HuH-7.5 (cell line): ENCODE results near the gene RPS6KL1.

Experiments used
- DNase-seq: peaks from one replicate; pipeline ENCODE4 v3.0.0; 2011; ENCODE audit warnings: low spot score

The RPS6KL1 gene, protein sequence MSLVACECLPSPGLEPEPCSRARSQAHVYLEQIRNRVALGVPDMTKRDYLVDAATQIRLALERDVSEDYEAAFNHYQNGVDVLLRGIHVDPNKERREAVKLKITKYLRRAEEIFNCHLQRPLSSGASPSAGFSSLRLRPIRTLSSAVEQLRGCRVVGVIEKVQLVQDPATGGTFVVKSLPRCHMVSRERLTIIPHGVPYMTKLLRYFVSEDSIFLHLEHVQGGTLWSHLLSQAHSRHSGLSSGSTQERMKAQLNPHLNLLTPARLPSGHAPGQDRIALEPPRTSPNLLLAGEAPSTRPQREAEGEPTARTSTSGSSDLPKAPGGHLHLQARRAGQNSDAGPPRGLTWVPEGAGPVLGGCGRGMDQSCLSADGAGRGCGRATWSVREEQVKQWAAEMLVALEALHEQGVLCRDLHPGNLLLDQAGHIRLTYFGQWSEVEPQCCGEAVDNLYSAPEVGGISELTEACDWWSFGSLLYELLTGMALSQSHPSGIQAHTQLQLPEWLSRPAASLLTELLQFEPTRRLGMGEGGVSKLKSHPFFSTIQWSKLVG

DNA sequence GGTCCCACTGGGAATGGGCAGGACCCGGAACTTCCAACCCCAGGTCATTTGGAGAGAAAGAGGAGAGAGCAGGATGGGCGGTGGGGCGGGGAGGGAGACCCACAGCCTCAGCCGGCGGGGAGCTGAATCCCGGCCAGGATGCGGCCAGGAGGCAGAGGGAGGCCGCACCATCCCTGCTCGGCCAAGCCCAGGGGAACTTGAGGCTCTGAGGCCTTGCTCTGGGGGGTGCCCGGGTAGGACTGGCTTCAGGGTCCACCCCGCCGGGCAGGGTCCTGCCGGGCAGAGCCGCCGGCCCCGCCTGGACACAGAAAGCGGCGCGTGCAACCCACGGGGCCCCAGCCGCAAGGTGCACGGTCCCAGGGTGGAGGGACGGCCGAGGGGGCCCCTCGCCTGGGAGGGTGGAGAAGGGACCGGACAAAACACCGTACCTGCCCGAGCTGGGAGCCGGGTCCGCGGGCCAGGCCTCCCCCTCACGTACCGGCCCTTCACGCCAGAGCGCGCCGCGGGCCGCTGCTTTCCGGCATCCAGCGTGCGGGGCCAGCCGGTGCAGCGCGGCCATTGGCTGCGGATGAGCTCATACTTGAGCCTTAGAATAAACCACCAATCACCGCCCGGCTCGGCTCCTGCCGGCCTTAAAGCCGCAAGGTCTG, at the start of gene RPS6KL1:
Gene RPS6KL1 (minus strand): TSS at position 509 of the 650 bp plus-strand sequence. CDS start 1,719 bp downstream, outside the sequence.
- peak; percentile 97 for DNase-seq

DNA sequence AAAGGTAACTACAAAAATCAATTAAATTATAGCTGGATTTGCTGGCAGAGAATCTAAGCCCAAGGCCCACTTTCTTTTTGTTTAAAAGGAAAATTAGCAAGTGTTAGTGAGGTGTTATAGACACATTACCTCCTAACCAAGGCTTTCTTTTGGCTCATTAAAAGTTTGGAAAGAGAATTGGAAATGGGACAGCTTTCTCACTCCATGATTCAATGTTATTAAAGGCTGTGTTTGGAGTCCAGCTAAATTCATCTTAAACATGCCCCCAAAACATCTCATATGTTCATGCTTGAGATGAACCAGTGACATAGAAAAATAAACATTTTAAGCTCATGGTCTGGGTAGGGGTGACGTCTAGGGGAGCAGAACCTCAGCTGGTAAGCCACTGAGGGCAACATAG, 45.8 kb upstream of the RPS6KL1 start:
- DNase-seq: no peak

DNA sequence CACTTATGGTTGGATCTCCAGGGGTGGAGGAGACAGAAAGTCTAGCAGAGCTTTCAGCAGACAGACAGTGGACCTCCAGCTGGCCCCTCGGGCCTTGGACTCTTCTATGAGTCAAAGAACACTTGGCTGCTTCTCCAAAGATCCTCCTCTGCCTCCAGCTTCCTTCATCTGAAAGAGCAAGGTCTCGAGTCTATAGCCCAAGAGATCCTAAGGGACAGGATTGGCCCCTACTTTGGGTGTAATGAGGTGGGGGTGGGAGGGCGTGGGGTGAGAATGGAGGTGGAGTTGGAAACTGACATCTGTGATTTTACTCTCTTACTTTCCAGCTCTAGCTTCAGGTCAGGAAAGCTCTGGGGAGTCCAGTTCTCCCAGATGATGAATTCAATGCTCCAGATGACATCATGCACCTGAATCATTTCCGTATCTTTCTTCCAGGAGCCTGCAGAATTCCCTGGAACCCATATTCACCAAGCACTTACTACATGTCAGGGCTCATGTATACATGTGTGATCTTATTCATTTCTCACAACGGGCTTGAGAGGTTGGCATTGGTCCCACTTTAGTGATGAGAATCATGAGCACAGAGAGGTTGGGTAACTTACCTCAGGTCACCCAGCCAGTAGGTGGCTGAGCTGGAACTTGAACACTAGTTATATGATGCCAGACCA, 42.6 kb upstream of the RPS6KL1 start:
- no peak for DNase-seq

DNA sequence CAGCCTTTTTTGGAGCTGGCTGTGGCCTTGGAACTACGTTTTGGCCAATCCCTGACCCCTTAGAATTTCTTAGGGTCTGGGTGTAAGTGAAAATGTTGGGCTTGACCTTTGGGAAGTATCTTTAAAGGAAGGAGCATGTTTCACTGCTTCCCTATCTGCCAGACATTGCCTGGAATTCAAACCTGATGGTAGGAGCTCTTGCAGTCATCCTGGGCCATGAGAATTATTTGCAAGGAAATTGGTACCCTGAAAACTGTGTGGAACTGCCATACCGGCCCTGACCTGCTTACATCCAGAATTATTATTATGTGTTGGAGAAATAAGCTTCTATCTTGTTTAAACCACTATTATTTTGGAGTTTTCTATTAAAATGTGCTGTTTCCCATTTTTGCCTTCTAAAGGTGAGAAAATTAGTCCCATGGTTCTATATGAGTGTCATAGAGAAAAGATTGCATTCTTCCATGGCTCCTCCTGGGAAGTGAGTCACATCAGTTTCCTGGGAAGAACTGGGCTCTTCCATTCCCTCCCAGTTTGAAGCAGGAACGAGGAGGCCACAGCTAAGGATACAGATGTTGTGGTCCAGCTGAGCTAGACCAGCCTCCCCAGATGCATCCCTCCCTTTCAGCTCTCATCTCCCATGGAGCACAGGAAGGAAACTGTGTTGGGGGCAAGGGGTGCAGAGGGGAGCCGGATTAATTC, 41.9 kb upstream of the RPS6KL1 start:
- no peak for DNase-seq

DNA sequence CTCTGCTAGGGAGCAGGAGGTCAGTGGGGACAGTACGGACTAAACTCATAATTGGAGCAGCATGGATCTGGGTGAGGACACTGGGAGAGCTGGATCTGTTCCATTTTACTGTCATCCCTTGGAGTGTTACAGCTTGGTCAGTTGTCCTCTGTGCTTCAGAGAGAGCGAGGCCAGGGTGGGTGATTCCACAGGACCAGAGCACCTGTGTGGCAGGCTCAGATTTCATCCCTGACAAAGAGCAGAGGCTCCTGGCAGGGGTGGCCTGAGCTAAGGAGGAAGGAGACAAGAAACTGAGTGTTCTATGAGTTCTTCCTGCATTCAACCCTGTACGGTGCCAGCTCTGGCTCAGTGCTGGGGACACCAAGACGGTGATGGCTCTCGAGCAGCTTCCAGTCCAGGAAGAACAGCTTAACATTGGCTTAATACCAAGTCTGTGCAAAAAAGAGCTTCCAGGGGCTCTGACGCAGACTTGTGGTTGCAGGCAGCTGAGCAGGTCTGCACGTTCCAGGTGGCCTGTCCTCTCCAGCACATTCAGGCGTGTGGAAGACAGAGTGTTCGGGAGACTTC, 40.7 kb upstream of the RPS6KL1 start:
- no peak for DNase-seq

DNA sequence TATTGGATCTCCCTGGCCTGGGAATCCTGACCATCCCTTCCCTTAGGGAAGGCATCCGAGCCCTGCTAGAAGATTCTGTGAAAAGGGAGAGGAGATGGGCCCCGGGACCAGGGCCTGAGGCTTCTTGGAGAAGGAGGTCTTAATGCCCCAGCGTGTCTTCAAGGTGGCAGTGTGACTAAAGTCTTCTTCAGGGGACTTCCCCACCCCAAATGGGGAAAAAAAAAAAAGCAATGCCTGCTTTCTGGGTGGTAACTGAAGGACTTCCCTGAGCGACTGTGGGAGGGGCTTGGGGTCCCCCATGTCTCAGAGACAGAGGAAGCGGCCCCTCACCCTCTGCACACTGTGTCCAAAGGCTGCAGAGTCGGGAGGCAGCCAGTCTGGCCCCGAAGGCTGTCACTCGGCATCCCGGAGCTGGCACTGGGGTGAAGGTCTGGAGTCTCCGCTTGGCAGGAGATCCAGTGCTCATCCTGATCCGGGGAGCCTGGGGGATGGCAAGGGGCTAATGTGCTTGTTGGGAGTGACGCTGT, 40.2 kb upstream of the RPS6KL1 start:
- no peak for DNase-seq

DNA sequence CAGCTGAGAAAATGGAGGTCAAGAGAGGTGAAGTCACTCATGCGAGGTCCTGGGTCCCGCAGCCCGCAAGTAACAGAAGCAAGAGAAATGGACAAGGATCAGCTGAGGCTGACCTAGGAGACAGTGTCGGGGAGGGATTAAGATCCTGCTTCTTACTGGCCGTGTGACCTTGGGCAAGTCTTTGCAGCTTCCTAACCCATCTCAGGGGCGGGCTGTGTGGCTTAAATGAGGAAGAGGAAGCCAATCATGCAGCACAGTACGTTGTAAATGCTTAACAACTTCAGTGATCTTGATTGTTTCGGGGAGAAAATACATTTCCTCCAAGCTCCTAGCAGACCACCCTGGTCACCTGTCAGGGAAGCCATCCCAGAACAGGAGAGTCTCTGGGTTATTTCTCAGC, 39.4 kb upstream of the RPS6KL1 start:
- no peak for DNase-seq

DNA sequence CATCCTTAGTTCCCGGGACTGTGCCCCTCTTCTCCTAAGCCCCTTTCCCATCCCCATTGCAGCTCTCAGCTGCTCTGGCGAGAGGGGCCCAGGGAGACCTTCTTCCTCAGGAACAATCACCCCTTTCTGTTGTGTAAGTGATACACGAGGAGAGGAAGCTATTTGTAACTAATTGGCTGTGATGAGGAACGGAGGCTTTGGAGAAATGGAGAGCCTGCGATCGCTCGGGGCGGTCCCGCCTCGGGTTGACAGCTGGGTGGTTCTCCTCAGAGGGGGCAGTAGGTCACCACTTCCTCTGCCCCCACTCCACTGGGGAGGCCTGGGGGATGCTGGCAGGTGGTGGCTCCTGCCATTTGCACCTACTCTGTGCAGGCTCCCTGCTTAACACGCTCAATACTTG, 39.0 kb upstream of the RPS6KL1 start:
- no peak for DNase-seq

DNA sequence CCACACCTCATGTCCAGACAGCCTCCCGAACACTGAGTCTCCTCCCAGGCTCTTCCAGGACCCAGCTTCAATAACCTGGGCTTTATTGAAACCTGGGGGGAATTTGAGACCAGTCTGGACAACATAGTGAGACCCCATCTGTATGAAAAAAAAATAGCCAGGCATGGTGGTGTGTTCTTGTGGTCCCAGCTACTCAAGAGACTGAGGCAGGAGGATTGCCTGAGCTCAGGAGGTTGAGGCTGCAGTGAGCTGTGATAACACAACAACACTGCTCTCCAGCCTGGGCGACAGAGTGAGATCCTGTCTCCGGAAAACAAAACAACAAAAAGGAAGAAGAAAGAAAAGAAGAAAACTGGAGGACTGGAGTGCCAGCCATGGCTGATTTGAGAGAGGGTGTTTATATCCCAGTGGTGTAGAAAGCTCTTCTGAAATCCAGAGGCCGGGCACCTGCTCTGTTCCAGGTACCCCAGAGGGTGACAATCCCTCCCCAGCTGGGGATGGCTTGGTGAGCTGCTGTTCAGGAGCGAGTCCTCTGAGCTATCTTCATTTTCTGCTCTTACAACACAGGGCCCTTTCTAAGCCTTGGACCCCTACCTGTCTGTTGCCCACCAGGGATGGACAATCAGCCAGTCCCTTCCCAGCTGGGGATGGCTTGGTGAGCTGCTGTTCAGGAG, 38.3 kb upstream of the RPS6KL1 start:
- no peak for DNase-seq

DNA sequence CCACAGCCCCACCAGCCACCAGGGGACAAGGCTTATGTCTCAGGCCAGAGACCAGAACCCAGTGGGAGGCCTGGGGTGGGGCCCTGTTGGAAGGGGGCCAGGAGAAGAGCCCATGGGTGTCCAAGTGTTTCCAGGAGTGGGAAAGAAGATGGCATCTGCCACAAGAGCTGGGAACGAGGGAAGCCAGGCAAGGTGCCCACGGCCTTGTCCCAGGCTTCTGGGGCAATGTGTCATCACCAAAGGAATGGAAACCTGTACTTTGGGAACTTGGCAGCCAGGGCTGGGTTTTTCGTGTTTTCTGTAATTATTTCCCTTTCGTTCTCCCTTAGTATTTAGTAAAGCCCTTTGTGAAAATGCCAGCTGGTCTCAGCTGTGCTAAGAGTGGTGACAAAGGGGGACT, 37.7 kb upstream of the RPS6KL1 start:
- no peak for DNase-seq

DNA sequence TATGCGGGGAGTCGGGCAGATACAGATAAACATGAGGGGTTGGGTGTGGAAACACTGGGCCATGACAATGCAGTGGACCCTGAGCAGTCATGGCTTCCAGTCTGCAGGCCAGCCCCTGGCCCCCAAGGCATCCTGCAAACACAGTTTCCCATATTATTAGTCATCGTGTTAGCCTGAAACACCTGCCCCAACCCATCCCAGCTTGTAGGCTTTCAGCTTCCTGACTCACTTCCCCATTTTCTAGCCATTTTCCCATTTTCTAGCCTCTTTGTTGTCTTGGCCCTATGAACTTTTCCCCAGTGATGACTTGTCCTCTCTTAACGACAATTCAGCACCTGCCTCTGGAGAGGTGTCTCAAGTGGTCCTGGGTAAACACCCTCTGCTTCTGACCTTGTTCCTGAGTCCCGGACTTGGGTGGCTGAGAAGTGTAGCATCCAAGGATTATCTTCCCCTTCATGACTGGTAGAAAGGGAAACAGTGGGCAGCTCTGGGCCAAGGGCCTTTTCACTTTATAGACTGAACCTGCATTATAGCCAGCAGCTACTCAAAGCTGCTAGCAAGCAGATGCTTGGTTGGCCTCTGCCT, 36.6 kb upstream of the RPS6KL1 start:
- DNase-seq: no peak

DNA sequence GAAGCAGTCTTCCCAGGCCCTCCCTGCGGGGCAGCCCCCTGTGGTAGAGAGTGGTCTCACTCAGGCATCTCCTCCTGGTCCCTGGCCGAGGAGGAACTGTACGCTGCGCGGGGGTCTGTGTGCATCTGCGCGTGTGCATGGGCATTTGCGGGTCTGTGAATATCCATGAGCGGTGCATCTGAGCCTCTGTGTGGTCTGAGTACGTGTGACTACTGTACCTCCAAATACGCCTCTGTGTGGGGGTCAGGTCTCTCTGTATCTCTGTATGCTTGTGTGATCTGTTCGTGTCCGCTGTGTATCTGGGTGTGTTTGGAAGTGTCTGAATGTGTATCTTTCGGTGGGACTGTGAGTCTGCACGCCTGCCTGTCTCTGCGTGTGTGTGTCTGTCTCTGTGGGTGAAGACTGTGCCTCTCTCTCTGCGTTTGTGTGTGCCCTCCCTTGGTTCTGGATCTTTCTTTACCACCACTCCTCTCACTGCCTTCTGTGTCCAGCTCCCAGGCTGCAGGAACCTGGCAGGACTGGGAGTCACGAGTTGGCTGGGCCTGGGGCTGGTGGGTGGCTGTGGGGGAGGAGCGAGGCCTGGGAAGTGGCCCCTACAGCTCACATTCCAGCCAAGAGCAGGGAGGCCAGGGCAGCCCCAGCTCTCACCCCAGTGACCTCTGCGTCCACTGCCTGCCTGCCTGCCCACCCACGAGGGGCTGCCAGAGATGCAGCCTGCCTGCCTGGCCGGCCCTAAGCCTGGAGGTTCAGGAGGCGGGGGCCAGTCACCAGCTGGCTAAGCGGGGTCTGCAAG, 33.4 kb upstream of the RPS6KL1 start:
- no peak for DNase-seq

DNA sequence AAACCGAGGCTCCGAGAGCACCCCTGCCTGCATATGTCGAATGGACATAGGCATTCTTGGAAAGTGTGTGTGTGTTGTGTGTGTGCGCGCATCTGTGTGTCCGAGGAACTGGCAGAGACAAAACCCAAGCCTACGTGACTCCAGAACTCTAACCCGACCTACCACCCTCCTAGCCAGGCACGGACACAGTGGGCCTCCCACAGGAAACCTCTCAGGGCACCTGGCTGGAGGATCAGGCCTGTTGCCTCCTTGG, 32.9 kb upstream of the RPS6KL1 start:
- no peak for DNase-seq

DNA sequence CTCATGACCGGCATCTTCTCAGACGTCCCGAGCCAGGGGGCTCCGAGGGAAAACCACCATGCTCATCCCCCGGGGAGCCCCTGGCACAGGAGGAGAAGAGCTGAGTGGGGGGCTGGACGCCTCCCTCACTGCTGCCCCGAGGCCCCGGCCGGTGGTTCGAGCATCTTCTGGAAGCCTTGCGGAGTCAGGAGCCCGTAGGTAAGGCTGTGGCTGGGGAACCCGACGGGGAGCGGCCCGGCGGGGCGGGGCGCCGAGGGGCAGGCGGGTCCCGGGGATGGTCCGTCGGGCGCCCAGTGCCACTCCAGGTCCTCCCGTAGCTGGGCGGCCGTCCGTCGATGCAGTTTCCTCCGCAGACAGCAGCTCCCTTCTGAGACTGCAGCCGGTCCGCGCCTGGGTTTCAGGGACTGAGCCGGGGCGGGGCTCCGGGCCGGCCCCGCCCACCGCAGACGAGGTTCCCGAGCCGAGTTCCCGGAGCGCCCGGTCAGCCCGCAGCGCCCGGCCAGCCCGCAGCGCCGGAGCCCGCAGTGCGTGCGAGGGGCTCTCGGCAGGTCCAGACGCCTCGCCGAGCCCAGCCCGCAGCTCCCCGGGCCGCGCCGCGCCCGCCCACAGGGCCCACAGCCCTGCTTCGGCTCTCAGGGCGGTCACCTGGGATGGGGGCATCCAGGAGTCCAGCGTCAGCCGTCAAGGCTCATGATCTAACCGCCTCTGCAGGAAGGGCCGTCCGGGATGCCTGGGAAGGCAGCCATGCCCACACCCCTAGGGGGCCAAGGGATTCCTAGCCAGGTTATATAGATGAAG, 32.4 kb upstream of the RPS6KL1 start, which contains the start of gene PGF:
Gene PGF (minus strand): TSS at position 369 of the 798 bp plus-strand sequence. CDS start 355 bp downstream, at position 14.
- peak; percentile 65 for DNase-seq

DNA sequence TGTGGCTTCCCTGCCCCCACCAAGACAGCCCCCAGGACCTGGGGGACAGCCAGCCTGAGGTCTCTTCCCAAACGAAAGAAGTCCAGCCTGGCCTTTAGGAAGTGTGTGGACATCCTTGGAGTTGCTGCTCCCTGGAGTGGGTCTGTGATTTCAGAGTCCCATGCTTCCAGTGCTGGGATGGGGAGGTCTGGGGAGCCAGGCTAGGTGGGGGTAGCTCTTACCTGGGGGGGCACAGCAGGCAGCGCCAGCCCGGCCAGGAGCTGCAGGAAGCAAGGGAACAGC, 31.8 kb upstream of the RPS6KL1 start:
- no peak for DNase-seq

DNA sequence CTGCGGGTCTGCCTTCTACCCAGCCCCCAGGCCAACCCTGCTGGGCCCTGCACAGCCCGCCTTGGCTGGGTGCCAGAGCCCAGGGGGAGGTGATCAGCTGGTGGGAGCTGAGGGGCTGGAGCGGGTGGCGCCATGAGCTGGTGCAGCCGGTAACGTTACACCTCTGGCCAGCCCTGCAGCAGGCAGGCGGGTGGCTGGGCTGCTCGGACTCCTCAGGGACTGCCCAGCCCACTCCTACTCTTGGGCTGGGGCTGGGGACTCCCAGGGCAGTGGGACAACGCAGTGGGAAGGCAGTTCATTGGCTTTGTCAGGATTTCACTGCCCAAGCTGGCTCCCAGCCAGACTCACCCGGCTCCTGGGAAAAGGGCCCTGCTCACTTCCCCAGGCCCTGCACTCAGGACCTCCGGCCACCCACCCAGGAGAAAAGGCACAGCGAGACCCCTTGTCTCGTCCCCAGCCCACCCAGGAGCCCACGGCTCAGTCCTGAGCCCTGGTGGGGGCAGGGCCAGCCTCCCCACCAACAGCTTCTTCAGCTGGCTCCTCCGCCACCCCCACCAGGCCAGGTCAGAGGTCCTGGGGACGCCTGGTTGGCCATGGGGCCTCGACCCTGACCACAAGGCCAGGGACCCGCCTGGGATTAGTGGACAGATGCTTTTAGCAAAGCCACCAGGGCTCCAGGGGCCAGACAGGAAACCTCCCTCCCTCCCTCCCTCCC, 31.3 kb upstream of the RPS6KL1 start:
- DNase-seq: no peak

DNA sequence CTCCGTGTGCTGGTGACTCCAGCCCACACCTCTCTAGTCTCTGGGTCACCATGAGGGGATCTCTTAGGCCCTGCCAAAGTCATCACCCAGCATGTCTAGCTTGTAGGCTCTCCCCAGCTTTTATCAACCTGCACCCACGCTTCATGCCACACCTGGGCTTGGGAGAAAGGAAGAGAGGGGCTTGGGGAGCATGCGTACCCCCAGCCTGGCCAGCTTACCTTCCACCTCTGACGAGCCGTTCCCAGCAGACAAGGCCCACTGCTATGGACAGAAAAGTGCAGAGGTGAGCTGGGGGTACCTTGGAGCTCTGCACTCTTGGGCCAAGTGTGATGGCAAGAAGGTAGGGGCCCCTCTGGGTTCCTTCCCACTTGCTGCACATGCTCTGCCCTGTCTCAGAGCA, 30.6 kb upstream of the RPS6KL1 start:
- DNase-seq: no peak

DNA sequence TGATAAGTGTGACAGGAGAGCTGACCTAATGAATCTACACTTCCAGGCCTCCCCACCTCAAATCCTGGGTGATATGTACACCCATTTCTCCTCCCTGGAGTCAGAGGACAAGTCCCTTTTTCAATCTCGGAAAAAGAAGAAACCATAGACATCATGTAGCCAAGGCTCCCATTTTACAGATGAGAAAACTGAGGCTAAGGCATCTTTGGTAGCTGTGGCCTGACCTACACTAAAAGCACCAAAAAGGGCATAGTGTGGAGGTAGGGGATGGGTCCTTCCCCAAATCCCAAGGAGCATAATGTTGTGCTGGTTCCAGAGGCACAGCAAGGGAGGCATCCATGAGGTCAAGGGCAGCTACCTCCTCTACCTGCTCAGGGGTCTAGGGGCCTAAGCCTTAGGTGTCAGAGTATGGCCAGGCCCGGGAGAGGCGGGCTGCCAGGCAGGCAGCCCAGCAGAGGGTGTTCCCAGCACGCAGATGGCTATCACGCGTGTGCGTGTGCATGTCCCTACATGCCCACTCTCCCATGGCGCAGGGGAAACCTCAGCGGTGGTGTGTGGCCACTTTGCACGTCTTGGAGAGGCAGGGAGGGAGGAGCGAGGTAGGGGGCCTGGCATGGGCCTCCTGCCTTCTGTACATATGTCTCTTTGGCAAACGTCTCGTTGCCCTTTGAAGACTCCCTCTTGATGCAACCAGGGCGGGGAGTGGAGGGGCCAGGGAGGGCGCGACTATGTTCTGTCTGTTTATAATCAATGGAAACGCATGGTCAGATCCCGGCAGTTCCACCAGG, 29.8 kb upstream of the RPS6KL1 start:
- DNase-seq: no peak
